SH-SY5Y (cell line): Measurements from ENCODE around the gene STAG1.

Experiments used
- GATA2 ChIP-seq: IDR thresholded peaks from 2 replicates; pipeline ENCODE4 v1.6.1; 2011; ENCODE audit warnings: mild to moderate bottlenecking, low read depth, low read length
- GATA3 ChIP-seq: IDR thresholded peaks from 2 replicates; pipeline ENCODE4 v1.6.1; 2011; ENCODE audit warnings: low read depth, mild to moderate bottlenecking, low read length, moderate library complexity

- TF ChIP-seq GATA3, result no peak
- no peak for TF ChIP-seq GATA2
These were observed 446.3 kb downstream of the STAG1 start for GRCh38 chr3:136305879-136306278.
